Suprapubic skin (tissue), 4 donors: ENCODE data around the gene C5orf63. TPM values are rescaled to one million over a fixed set of nuclear protein-coding genes. Genes with fewer than 3 reads are reported as not detected.

Experiments used
- DNase-seq, 2 donors: peaks; one replicate each; pipeline ENCODE4 v3.0.0-alpha.2; 2019; ENCODE audit warnings: low spot score in 2 of 2
- H3K27ac ChIP-seq: fragments of 200-600 bp; sonication (generic); one replicate; pipeline ENCODE4 v1.5.1; 2019
- H3K27me3 ChIP-seq: fragments of 200-600 bp; sonication (generic); one replicate; pipeline ENCODE4 v1.5.1; 2019
- H3K36me3 ChIP-seq: fragments of 200-600 bp; sonication (generic); one replicate; pipeline ENCODE4 v1.5.1; 2019
- H3K4me1 ChIP-seq: fragments of 200-600 bp; sonication (generic); one replicate; pipeline ENCODE4 v1.5.1; 2019
- H3K4me3 ChIP-seq: fragments of 200-600 bp; sonication (generic); one replicate; pipeline ENCODE4 v1.5.1; 2019; ENCODE audit warnings: mild to moderate bottlenecking
- H3K9me3 ChIP-seq: fragments of 200-600 bp; sonication (generic); one replicate; pipeline ENCODE4 v1.5.1; 2019
- EP300 ChIP-seq: sonication (generic); formaldehyde crosslinking; IDR thresholded peaks from one replicate; pipeline ENCODE4 v1.6.1; 2017; ENCODE audit warnings: antibody characterized with exemption
- POLR2A ChIP-seq, 2 donors: fragments of 450-650 bp; IDR thresholded peaks; one replicate each; pipeline ENCODE4 v1.6.1; 2017; ENCODE audit warnings: antibody characterized with exemption in 2 of 2, mild to moderate bottlenecking in 2 of 2, moderate library complexity in 2 of 2
- POLR2AphosphoS5 ChIP-seq, 3 donors: sonication (generic); formaldehyde crosslinking; IDR thresholded peaks; one replicate each; pipeline ENCODE4 v1.6.1; 2017; ENCODE audit warnings: antibody characterized with exemption in 3 of 3
- WGBS: methylation state at CpG from one replicate; pipeline ENCODE4 v1.1.5; 2018; 5-methylcytosine and 5-hydroxymethylcytosine counted together
- total RNA-seq, 4 donors: library from RNA; depleted of rRNA; stranded (reverse); fragments of >200 nt; gene quantifications; one replicate each; pipeline ENCODE4 v1.1.0, GENCODE V29; 2016
- TF ChIP-seq, protein P1 (sequence below), 2 donors: fragments of 200-600 bp in 1 of 2; fragments of 450-650 bp in 1 of 2; sonication (generic) in 1 of 2; IDR thresholded peaks; one replicate each; pipeline ENCODE4 v1.5.1; 2016 to 2019; ENCODE audit warnings: antibody characterized with exemption in 2 of 2, mild to moderate bottlenecking in 1 of 2, moderate library complexity in 1 of 2

Gene C5orf63
- total RNA-seq, 4 donors from 2014 or later: 0.98 to 9.5 (median 2.0) TPM

DNA sequence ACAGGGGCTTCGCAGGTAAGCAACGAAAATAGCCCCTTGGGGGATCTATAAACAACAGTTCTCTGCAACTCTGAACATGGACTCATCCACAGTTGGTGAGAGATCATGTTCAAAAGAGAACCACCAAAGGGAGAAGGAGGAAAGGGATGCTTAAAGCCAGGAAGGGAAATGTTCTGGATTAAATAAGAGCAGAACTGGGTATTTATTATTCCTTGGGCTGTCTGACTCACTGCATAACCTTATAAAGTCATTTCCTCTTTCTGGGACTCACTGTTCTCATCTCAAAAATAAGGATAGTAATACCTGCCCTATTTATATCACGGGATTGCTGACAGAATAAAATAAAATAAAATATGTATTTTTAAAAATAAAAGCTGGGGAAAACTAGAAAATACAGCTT is 31.7 kb downstream of the C5orf63 start:
- TF ChIP-seq EP300 (no peak), POLR2A (IDR thresholded peaks at IDR 0.05) (no peak), POLR2AphosphoS5 (IDR thresholded peaks at IDR 0.05) (no peak)
- TF ChIP-seq, protein P1, sequence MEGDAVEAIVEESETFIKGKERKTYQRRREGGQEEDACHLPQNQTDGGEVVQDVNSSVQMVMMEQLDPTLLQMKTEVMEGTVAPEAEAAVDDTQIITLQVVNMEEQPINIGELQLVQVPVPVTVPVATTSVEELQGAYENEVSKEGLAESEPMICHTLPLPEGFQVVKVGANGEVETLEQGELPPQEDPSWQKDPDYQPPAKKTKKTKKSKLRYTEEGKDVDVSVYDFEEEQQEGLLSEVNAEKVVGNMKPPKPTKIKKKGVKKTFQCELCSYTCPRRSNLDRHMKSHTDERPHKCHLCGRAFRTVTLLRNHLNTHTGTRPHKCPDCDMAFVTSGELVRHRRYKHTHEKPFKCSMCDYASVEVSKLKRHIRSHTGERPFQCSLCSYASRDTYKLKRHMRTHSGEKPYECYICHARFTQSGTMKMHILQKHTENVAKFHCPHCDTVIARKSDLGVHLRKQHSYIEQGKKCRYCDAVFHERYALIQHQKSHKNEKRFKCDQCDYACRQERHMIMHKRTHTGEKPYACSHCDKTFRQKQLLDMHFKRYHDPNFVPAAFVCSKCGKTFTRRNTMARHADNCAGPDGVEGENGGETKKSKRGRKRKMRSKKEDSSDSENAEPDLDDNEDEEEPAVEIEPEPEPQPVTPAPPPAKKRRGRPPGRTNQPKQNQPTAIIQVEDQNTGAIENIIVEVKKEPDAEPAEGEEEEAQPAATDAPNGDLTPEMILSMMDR (IDR thresholded peaks at IDR 0.05): no peak
- H3K4me1 ChIP-seq: peaks cover 16% of the 10 kb centered on the region
- WGBS: 52% methylated on average over 3 of the region's 3 CpGs
- no peak overlapping the region for H3K4me3 ChIP-seq
- no peaks in the 10 kb centered on the region for H3K9me3 ChIP-seq
- DNase-seq: no peak
- H3K27me3 ChIP-seq: no peaks in the 10 kb centered on the region
- H3K27ac ChIP-seq: peak overlapping the region; percentile 61
- no peaks in the 10 kb centered on the region for H3K36me3 ChIP-seq

DNA sequence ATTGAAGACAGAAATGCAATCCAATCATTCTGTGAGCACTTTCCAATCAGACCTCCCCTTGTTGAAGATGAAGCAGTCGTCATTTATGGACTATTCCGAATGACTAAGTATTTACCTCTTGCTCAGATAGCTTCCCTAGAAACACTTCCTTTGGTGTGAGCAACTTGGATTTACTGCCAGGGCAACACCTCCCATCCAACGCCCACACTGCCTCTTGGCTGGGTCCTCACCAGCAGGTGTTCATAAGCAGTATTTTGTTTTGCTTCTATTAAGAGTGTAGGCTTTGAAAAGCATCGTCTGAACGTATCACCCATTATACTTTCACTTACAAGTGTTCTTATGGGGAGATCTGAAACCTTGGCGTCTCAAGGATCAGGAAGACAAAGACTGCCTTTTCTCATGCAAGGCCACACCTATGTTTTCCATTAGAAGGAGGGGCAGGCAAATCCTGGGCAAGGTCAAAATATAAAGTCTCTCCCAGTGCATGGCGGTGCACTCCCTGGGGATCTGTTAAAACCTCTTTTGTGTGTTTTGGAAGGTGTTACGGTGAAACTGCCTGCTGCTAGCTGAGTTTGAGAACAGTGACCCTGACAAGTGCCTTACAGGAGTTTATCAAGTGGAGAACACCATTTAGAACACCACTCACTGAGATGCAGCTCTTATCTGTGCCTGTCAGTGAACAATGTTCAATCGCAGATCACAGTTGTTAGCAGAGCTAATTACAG is 32.3 kb downstream of the C5orf63 start:
- peak overlapping the region; percentile 61 for H3K27ac ChIP-seq
- no peaks in the 10 kb centered on the region for H3K9me3 ChIP-seq
- WGBS: 46% methylated on average over 9 of the region's 9 CpGs
- peaks cover 16% of the 10 kb centered on the region for H3K4me1 ChIP-seq
- H3K36me3 ChIP-seq: no peaks in the 10 kb centered on the region
- H3K4me3 ChIP-seq: no peak overlapping the region
- H3K27me3 ChIP-seq: no peaks in the 10 kb centered on the region
- no peak for TF ChIP-seq EP300
- no peak for TF ChIP-seq POLR2AphosphoS5 (IDR thresholded peaks at IDR 0.05)
- TF ChIP-seq POLR2A (IDR thresholded peaks at IDR 0.05): no peak
- TF ChIP-seq, protein P1 (IDR thresholded peaks at IDR 0.05): no peak
- DNase-seq: no peak

DNA sequence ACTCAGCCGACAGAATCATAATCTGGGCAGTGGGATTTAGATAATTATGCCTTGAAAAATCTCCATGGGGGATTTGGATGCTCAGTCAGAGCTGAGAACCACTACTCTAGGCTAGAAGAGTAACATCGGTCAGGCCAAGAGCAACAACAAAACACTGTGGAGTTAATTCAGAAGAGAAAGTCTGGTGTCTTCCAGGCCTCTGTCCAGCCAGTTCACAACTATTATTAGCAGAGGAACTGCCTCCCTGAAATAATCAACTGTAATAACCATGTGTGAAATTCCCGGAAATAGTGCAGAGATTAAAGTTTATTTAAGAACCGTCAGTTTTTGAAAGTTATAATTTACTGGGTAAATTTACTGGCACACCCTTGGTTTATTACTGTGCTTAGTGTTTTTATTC is 34.8 kb downstream of the C5orf63 start:
- Histone ChIP-seq H3K27me3 (no peaks in the 10 kb centered on the region), H3K36me3 (no peaks in the 10 kb centered on the region), H3K4me1 (peaks cover 16% of the 10 kb centered on the region), H3K9me3 (no peaks in the 10 kb centered on the region), H3K4me3 (no peak overlapping the region), H3K27ac (no peak overlapping the region)
- TF ChIP-seq POLR2A (IDR thresholded peaks at IDR 0.05): no peak
- no peak for TF ChIP-seq POLR2AphosphoS5 (IDR thresholded peaks at IDR 0.05)
- TF ChIP-seq, protein P1 (IDR thresholded peaks at IDR 0.05): no peak
- no peak for TF ChIP-seq EP300
- WGBS: 72% methylated on average over 4 of the region's 4 CpGs
- no peak for DNase-seq

DNA sequence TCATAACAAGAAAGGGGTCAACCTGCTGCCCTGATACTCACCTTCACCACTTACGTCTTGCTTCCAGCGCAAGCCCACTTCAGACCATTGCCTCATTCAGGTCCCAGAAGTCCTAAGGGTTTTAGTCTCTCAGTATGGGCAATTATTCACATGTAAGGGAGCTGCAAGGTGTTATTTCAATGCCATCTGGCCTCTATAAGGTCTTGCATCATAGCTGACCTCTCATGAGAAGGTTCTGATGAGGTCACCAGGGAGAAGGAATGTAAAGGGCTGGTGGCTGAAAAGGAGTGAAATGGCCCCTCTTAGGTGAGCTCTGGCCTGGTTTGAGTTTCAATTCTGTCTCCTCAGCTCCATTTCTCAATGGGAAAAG is 41.5 kb downstream of the C5orf63 start:
- no peaks in the 10 kb centered on the region for H3K9me3 ChIP-seq
- WGBS: 100% methylated on average over 2 of the region's 2 CpGs
- H3K36me3 ChIP-seq: no peaks in the 10 kb centered on the region
- H3K4me3 ChIP-seq: no peak overlapping the region
- peaks cover 24% of the 10 kb centered on the region for H3K4me1 ChIP-seq
- DNase-seq: no peak
- H3K27ac ChIP-seq: no peak overlapping the region
- TF ChIP-seq, protein P1 (IDR thresholded peaks at IDR 0.05): no peak
- no peak for TF ChIP-seq POLR2AphosphoS5 (IDR thresholded peaks at IDR 0.05)
- no peak for TF ChIP-seq POLR2A (IDR thresholded peaks at IDR 0.05)
- TF ChIP-seq EP300: no peak
- H3K27me3 ChIP-seq: peaks cover 4% of the 10 kb centered on the region

DNA sequence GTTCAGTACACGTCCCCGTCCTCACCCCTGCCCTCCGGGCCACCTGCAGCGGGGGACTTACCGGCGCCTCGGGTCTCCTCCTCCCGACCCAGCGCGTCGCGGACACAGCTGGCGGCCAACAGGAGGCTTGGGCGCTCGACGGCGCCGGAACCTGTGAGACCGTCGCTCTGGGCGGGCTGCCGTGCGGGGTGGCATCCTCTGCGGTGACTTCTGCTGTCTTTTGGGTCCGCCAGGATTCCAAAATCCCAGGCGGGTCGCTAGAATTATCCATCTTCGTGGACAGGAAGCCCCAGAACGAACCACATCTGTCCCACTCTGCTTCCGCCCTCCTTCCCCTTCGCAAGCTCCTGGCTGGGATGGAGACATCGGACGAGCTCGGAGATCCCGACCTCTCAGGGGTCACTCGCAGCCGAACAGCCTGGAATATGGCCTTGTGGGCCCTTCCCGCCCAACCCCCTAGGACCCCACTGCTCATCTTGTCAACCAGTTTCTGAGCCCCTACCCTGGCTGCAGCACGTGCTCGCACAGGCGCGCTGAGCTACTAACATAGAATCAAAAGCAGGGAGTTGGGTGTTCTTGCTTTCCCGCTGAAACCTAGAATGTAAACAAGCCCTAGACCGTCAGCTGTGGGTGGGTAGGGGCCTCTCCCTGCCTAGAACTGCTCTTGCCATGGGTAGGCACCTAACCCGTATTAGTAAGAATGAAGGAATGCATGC is 42.0 kb downstream of the C5orf63 start:
- H3K4me1 ChIP-seq: peaks cover 24% of the 10 kb centered on the region
- TF ChIP-seq, protein P1 (IDR thresholded peaks at IDR 0.05): no peak
- no peak for TF ChIP-seq POLR2A (IDR thresholded peaks at IDR 0.05)
- no peak for TF ChIP-seq EP300
- no peak for TF ChIP-seq POLR2AphosphoS5 (IDR thresholded peaks at IDR 0.05)
- no peak for DNase-seq
- peak overlapping the region; percentile 84 for H3K4me3 ChIP-seq
- H3K9me3 ChIP-seq: no peaks in the 10 kb centered on the region
- peaks cover 4% of the 10 kb centered on the region for H3K27me3 ChIP-seq
- 35% methylated on average over 26 of the region's 45 CpGs for WGBS
- H3K27ac ChIP-seq: peak overlapping the region; percentile 89
- H3K36me3 ChIP-seq: no peaks in the 10 kb centered on the region
